Kidney tubule cell (primary cell): Measurements from ENCODE around the gene SPHK2.
A peak's percentile ranks its signal among the peaks of the same experiment; 100 is the strongest.
"Not testable (repeated sequence)": the region's sequence is repeated elsewhere in the genome, so short reads cannot be mapped to it uniquely, and the experiment has no call there.

Source experiments
- DNase-seq: peaks from one replicate; pipeline ENCODE4 v3.0.0-alpha.2; 2018; ENCODE audit warnings: low spot score

Gene SPHK2

GRCh38 chr19:48660852-48661710 lies 41.8 kb downstream of the SPHK2 start:
- peak; percentile 90 for DNase-seq

DNA sequence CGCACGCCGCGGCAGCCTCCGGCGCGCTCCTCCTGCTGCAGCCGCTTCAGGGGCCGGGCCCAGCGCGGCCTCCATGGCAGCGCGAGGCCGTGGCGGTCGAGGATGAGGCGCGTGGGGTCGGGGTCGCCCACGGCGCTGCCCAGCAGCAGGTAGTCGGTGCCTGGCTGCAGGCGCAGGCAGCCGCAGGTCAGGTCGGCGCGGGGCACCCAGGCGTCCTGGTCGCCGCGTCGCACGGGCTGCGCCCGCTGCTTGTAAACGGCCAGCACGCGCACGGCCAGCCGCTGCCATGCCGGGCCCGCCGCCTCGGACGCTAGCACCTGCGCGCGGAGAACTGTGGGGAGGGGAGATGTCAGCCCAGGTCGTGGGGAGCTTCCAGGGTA lies 42.4 kb downstream of the SPHK2 start:
- no peak for DNase-seq

DNA sequence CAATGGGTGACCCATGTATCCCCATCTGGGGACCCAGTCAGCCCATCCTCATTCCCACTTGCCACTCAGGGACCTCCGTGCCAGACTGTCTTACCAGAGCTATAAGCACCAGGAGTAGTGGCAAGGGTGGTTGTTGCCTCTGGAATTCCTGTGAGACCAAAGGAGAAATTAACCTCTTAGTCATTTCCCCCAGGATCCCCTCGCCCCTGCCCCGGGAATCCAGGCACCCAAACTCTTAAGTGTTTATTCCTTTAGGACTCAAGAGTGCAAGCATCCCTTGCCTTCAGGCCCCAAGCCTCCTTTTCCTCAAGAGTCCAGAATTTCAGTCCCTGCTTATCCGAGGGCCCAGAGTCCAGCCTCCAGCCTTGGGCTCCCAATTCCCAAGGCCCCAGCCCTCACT lies 44.4 kb downstream of the SPHK2 start:
- DNase-seq, result no peak

DNA sequence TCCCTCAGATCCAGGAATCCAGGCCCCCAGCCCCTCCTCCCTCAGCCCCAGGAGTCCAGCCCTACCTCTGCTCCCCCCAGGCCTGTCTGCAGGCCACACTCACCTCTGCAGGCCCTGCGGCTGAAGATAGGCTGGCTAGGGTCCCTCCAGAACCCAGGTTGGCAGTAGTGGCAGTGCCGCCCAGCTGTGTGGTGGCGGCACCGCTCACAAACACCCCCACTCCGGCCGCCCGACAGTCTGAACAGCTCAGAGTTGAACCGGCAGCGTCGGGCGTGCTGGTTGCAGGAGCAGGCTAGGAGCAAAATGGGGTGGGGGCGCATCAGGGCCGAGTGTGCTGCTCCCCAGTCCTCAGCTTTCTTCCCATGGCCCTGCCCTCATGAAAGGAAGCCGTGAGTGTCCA lies 45.2 kb downstream of the SPHK2 start:
- DNase-seq, result no peak

DNA sequence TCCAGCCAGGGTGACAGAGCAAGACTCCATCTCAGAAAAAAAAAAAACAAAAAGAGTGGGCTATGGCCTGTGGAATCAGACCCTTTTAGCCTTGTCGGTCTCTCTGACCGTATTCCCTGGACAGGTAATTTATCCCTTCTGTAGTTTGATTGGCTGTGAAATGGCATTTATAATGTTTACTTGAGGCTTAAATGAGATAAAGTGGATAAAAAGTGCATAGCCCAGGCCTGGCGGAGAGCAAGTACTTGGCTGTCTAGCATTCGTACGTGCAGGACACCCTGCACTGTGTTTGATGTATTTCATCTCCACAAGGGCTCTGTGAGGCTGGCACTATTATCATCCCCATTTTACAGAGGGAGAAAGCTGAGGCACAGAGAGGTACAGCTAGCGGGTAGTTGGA lies 46.5 kb downstream of the SPHK2 start:
- DNase-seq, result no peak

DNA sequence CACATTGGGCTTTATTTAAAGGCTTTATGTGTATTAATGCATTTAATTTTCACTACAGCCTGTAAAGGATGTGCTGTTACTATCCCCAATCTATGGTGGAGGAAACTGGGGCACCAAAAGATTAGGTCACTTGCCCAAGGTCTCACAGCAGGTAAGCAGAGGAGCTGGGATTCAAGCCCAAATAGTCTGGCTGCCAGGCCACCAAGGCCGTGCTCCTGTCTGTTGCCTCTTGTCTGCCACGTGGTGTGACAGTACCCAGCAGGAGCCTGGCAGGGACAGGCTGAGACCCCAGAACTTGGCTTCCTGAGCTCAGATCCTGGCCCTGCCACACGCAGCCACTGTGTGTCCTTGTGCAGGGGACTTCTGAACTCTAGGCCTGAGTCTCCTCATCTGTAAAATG lies 49.0 kb downstream of the SPHK2 start:
- no peak for DNase-seq

- DNase-seq, result no peak
These were observed 49.5 kb downstream of the SPHK2 start for GRCh38 chr19:48668761-48669160.

DNA sequence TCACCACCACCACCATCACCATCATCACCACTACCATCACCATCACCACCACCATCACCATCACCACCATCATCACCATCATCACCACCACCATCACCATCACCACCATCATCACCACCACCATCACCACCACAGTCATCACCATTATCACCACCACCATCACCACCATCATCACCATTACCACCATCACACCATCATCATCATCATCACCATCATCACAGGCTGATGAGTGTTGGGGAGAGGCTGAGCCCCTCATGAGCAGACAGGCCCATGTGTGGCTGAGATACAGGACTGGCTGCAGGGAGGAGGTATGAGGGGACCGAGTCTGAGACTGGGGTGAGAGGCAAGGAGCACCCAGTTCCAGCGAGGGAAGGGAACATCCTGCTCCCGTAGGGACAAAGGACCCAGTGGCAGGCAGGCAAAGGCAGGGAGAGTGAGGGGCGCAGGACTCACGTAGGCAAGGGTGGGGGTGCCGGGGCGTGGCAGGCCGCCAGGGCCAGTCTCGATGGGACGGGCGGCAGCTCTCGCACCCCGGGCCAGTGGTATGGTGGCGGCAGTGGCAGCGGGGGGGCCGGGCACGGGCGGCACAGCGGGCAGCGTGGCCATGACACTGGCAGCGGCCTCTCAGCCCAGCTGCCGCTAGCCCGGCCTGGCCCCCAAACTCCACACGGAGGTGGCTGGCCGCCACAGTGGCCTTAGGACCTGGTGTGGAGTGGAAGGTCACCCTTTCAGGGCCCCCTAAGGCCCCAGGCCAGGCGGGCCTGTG lies 50.8 kb downstream of the SPHK2 start:
- no peak for DNase-seq

- DNase-seq, result no peak
These were observed 51.6 kb downstream of the SPHK2 start for GRCh38 chr19:48670699-48671445.

DNA sequence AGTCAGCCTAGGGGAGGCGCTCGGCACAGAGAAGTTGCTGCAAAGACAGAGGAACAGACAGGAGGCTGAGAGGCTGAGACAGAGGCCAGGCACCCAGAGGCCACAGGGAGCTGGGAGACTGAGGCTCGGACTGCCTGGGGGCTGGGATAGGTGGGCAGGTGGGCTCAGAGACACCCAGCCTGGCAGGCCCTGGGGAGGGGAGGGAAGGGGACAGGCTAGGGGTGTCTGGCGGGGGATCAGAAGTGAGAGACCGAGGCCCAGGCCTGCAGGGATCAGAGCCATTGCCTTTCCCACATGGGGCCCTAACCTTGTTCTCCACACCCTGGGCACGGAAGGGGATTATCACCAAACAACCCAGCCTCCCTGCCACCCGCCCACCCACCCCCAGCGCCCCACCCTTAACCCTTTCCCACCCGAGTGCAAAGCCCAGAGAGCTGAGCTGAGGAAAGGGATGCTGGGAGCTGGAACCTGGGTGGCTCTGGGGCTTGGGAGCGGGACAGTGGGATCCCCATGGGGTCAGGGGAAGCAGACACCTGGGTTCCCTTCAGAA lies 52.2 kb downstream of the SPHK2 start:
- no peak for DNase-seq

DNA sequence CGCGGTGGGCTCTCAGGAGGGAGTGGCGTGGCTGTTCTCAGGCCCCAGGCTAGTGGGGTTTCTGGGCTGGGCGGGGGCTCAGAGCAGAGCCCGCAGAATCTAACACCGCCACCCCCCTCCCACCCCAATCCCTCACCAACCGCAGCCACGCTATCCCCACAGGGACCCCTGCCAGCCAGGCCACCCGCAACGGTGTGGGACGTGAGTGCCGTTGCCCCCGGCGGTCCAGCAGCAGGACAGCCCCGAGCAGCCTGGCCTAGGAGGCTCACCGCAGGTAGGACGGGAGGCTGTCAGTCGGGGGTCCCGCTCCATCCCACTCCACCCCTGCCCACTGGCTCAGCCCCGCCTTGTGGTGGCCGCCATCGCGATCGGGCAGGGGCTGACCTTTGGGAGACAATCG lies 53.7 kb downstream of the SPHK2 start, which contains the start of gene NTN5:
TSS of gene NTN5 (minus strand) at position 24 of the 400 bp plus-strand sequence. CDS start 2,031 bp downstream, outside the sequence.
- no peak for DNase-seq

DNA sequence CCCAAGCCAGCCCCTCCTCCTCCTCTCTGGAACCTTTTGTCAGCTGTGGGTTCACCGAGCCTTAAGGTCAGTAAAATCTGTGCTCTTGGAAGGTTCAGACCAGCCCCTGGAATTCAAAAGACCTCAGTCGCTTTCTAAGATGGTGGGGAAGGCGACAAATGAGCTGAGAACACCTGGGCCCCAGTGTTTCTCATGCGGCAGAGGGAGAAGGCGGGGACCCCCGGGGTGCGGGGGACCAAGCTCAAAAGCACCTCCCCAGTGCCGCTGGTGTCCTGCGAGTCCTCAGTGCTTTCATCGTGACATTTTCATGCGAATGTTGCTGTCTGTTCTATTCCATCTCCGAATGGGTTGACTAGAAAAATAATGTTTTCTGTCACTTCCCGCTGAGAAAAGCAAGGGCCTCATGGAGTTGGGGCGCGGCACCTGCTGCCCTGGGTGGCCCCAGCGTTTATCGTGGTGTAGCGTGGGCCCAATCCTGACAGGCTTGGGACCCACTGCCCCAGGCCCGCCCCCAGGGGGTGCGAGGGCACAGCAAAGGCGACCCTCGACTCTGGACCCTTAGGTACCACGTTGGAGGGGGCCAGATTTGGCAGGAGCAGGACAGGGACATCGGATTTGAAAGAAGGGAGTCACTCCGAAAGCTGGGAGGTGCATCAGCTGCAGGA lies 54.3 kb downstream of the SPHK2 start:
- DNase-seq, result no peak

GRCh38 chr19:48674216-48674809 lies 55.0 kb downstream of the SPHK2 start:
- DNase-seq, result no peak

GRCh38 chr19:48674921-48675824 lies 55.9 kb downstream of the SPHK2 start:
- DNase-seq, result peak; percentile 78

- DNase-seq, result no peak
These were observed 57.2 kb downstream of the SPHK2 start for GRCh38 chr19:48676487-48676886.

GRCh38 chr19:48676887-48677286 lies 57.6 kb downstream of the SPHK2 start:
- no peak for DNase-seq

- no peak for DNase-seq
These were observed 58.9 kb downstream of the SPHK2 start for GRCh38 chr19:48678201-48678600.

- DNase-seq, result not testable (repeated sequence)
These were observed 60.7 kb downstream of the SPHK2 start for GRCh38 chr19:48680006-48680405.
